HG03521 (cell line): ENCODE results near the gene FREY1.

Experiments
- ATAC-seq: cut with Tn5 transposase; IDR thresholded peaks from one replicate; pipeline ENCODE4 v1.9.1; 2021; ENCODE audit warnings: mild to moderate bottlenecking, moderate library complexity; ENCODE audit not compliant: unreplicated experiment

The FREY1 gene, protein sequence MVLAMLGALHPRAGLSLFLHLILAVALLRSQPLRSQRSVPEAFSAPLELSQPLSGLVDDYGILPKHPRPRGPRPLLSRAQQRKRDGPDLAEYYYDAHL

DNA sequence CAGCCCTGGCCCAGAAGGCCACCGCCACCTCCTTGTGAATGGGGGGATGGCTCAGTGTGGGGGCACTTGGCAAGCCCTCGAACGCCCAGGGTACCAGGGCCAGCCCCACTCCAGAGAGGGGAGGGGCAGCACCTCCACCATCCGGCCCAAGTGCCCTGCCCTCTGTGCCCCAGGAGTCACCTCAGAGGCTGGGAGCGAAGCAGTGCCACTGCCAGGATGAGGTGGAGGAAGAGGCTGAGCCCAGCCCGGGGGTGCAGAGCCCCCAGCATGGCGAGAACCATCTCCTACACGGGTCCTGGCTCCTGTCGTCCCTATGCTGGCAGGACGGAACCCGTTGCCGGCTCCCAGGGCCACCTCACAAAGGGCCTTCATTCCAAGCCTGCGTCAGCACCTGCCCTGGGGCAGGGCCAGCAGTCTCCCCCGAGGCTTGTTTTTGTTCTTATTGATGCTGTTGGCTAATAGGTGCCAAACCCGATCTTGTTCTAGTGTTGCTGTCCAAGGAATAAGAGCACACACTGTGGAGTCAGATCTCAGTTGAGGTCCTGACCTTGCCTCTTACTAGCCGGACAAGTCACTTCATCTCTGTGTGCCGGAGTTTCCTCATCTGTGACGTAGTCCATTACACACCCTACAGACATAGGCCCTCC is at the start of gene FREY1:
TSS of gene FREY1 (minus strand) at position 307 of the 647 bp plus-strand sequence. CDS start at position 281, 26 bp downstream.
- ATAC-seq, result no peak

DNA sequence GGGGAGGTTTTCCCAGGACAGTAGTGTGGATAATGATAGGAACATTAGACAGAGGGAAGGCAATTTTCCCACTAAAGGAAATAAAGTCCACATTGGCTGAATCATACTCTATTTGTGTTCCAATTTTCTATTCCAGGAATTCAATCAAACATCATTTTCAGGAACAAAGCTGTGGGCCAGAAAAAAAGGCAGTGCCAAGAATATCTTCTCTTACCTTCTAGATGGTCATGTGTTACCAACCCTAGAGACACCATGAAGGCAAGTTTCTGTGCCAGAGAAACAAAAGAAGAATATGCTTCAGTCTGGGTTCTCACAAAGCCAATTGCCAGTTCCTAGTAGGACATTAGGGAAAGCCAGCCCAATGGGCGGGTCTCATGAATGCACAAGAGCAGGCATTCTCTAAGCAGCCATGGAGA is 42.9 kb upstream of the FREY1 start:
- ATAC-seq, result no peak

DNA sequence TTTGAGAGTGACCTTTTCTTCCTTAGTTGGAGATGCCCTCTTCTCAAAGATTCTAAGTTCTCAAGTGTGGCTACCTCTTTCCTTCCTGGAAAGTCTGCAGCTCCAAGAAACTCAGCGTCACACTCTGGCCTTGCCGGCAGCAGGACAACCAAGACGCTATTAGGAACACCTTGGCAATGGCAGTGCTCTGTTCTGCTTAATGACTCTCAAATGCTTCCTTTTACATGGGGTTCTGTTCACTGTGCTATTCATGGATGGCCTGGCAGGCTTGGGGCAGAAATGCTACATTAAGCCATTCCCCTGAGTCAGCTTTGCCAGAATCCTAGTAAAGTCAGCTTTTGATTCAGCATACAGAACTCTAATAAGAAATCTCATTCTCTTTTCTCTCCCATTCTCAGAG is 41.3 kb upstream of the FREY1 start:
- ATAC-seq, result no peak

DNA sequence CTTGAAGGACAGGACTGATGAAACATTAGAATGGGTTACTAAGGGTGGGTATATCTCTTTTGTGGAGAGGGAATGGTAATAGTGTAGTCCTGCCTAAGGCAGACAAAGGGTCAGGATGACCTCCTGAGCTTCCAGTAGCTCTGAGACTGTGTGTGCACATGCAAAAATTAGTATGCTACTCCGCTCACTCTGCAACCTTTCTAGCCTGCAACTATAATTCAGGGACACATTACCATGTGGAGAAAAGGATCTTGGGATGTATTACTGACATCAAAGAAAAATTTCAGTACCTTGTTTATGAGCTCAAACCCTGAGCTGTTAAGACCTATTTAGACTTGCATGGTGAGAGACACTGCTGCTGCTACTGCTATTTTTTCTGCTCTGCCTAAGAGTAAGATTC is 40.8 kb upstream of the FREY1 start:
- no peak for ATAC-seq

DNA sequence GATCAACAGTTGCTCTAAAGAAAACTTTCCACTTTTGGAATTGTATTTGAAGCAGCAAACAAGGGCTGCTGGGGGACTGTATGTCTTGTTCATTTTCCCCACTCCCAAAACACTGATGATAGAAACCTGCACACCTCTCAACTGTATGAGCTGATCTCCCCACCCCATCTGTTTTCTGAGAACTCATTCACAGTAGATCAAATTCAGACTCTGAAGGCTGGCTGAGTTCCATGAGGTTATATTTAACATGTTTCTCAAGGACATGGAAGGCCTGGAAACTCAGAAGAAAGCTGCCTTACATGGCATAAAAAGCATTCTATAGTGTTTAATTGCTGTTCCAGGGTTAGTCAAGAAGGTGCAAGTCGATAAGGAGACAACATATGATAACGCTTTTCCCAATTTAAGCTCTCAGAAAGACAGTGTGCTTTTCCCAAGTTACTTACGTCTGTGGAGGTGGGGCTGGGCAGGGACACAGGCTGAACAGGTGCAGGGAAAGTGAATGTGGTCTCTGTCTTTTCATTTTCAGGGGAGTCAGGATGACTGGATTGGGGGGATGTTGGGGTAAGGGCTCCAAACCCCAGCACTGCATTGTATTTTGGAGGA is 38.4 kb upstream of the FREY1 start:
- ATAC-seq, result no peak

DNA sequence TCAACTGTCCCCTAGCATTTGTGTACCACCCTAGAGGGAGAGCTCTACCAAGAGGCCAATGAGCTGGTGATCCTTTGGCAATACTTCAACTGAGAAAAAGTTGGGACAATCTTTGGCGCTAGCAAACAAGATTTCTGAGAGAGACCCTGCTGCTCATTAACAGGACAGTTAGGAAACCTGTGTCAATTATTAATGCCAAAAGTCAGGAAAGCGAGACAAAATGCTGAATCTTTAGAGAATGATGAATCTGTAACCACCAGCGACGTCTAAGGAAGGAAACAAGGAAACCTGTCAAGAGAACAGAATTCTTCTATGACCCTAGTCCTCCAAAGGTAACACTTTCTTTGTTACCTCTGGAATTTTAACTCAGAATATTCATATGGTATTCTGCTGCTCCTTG is 35.3 kb upstream of the FREY1 start:
- no peak for ATAC-seq

DNA sequence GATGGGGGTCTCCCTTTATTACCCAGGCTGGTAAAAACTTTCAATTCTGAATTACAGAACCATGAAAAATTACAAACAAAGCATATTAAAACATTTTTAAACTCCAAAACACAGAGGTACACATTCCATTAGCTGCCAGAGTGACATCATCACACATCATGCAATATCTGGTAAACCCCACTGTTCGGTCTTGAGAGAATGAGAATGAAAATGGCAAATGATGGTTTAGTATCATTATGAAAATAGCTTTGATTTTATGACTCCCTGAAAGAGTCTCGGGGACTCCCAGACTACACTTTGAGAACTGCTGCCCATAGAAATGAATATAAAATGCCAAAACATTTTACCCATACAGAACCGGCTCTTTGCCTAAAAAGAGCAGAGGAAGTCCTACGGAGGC is 34.2 kb upstream of the FREY1 start:
- ATAC-seq, result no peak

DNA sequence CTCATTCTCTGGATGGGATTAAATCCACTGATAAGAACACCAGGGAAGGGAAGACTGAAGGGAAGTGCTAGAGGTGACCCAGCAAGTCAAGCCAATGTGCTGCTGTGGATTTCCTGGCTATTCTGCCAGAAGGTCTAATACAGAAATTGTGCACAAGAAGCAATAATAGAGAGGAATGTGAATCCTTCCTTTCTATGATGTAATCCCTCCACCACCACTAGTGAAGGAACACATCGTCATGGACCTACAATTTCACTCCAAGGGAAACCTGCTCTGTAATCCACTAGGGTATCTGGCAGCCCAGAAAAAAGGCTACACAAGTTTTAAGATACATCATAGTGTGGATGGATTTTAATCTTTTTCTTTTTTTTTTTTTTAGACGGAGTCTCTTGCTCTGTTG is 32.8 kb upstream of the FREY1 start:
- no peak for ATAC-seq

DNA sequence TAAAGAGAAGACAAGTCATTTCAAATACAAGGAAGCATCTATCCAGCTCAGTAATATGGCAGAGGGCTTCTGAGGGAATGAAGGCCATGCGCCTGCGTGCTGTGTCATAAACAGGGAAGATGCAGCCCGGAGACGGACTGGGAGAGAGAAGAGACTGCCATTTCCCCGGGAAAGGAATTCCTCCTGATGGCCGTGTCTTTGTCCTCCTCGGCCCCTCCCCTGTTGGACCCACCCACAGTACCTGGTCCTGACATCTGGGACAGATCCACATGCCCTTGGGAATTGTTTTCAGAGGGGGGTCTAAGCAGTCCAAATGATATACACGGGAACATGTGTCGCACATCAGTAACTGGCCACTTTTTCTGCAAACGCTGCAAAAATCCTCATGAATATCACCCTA is 30.8 kb upstream of the FREY1 start:
- ATAC-seq, result no peak

DNA sequence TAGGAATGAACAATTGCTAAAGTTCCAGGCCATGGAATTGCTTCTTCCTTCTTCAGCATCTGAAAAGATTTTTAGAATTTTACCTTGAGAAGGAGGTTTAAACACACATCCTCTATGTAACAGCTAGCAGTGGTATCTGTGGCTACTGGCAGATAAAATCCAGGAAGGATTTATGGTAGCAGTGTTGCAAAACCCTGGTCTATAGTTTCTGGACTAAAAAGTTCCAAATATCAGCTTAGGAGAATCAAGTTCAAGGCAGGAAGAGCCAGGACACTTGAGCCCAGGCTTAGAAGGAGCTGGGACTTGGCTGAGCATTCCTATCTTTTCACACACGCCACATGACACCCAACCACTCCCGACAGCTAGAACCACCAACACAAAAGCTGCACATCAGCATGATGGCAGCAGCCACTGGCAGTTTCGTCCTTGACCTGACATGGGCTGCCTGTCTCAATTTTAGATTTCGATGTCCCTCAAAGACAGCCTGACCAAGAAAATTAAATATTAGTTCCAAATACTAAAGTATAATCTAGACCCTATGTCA is 29.5 kb upstream of the FREY1 start:
- no peak for ATAC-seq

DNA sequence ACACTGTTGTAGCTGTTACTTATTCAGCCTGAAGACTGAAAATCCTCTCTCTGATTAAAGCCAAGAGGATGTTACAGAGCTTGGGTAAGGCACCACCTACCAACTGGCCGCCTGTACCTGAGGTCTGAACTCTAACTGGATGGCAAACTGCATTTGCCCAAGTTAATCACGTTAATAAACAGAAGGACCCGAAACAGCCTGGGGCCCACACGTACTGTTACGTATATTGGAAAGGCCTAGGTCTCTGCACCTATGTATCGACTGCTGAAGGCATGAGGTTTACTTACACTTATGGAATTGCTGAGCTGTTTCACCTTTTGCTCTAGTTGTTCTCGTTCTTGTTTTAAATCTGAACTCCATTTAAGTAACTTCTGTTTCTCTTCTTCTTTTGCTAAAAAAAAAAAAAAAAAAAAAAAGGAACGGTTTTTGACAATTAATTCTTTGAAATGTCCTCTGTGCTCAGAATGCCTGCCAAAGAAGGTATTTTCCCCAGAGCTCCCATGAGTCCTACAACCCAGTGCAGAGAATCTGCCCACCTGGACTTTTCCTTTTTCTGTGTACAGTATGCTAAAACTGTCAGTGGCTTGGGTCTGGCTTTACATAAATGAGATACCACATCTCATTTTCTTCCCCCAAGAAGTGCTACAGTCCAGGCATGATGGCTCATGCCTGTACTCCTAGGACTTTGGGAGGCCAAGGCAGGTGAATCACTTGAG is 28.4 kb upstream of the FREY1 start:
- no peak for ATAC-seq

DNA sequence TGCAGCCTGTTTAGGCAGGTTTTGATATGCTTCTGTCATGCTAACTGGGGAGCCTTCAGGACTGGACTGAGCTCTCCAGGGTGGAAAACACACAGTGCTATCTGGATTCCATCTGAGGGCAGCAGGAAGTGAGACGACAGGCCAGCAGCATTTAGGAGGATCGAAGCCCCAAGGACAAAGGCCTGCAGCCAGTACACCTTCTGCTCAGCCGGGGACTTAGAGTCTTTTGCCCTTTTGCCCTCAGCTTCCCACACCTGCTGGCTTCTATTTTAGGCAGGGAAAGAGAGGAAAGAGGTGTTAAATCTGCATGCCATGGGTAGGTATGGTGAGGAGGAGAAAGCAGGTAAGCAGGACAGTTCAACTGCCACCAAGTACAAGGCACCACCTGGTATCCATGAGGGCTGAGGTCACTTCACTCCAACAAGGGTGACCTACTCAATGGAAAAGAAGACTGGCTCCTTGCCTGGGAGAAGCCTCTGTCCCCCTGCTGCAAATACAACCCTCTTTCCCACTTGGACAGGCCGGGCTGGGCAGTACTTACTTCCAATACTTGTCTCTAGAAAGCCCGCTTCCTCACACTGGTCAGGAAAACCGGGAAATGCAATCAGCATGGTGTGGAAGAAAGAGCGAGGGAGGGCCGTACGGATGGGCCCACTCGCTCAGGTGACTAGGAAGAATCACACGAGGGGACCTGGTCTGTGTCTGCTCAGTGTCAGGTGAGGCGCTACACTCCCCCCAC is 27.7 kb upstream of the FREY1 start:
- ATAC-seq, result no peak

DNA sequence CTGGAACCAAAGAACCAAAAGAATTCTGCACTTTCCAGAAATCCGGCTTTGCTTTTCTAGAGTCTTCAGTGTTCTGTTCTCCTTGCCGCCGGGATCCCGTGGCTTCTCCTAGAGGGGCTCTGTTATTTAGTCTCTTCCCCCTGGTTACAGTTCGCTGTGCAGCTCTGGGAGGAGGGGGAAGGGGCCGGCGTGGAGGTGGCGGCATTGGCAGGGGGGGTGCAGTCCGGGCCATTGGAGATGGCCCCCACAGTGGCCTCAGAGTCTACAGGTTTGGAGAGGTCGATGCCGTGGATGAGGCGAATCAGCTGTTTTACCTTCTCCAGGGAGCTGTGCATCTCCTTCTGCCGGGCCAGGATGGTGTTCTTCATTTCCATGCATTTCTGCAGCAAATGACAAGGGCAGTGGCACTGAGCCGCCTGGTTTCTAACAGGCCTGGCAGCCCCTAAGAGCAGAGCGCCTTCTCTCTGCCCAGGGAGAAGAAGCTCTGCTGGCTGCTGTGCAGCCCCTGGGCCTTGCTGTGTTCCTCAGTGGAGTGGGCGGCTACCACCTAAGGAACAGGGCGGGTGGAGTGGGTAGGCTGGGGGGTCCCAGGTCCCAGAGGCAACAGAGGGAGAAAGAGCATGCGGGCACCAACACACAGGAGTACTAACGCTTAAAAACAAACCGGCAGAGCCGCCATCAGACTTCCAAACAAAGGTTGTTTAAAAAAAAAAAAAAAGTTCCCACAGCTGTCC is 26.9 kb upstream of the FREY1 start:
- ATAC-seq, result no peak

DNA sequence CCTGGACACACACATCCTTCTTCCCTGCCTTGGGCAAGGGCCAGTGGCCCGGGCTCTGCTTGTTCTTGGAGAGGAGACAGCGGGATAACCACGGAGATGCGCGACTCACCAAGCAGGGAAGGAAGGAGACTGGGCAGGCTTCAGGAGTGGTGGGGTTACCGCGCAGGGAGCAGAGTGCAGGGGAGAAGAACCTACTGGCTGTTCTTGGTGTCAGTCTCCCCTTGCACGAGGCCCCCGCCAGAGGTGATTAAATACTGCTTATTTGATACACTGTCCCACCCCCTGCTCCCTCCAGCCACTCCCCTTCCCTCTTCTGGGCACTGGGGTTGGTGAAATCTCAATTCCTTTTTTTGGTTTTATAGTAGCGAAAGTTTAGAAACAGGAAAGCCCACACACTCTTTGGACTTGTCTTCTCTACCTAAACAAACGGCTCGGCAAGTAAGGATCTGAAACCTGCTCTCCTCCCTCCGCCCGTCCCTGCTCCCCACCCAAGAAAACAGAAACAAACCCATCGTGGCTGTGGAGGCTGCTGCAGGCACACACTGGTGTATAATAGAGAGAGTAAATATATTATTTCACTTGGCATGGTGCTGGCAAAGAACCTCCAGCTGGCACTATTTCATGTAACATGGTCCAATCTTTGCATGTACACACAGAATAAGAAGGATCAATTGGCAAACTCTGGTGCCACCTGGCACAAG is 26.2 kb upstream of the FREY1 start:
- no peak for ATAC-seq

DNA sequence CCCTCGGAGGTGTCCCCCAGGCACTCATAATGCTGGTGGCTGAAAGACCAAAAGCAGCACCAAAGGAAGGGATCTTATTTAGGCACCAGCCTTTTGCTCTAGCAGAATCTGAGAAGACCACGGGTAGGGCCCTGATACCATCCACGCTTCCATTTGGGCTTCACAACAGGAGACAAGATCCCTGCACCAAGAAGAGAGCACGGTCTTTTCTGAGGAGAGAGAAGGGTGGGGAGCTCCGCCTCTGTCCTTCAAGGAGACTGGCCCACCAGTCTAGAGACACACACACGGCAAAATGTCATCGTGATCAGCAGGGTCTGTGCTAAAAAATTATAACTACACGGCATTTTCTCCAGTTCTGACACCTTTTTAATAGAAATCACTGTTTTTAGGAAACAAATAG is 25.1 kb upstream of the FREY1 start:
- no peak for ATAC-seq

DNA sequence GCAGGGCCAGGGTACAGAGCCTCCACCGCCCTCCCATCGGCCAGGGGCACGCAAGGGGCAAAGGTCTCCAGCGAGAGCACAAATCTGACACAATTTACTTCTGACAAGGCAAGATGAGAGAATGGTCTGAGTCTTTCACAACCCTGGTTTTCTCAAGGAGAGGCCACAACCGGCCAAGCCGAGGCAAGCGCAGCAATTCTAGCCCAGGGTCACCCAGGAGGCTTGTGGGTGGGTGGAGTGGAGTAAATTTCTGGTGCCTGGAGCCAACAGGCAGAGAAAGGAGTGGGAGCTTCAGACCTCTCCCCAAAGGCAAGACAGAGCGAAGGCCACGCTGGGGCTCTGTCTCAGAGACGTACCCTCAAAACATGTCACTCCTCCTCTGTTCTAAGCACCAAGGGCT is 24.7 kb upstream of the FREY1 start:
- no peak for ATAC-seq

DNA sequence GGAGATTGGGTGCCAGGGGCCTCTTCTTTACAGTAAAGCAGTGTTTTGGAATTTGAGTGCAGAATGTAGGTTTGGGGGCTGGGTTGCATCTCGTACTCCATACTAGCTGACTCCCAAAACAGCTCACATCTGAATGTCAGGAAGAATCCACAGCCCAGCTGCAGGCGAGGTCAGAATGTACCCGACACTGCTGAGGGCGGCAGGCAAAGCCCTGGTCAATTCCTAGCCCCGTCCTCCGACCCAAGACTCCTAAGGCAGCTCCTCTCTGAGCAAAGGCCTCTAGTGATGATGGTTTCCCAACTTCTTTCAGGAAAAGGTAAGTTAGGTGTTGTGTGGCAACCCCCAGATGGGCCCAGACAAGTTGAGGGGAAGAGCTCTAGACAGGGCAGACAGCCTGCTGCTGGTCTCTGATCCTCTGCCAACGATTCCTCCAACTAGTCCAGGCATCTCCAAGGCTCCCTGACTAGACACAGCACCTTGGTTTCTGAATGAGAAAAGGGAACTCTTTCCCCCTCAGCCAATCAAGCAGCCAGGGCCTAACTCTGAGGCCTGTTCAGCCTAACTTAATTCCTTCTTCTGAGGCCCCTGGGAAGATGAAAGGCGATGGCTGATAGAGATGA is 24.0 kb upstream of the FREY1 start:
- no peak for ATAC-seq

DNA sequence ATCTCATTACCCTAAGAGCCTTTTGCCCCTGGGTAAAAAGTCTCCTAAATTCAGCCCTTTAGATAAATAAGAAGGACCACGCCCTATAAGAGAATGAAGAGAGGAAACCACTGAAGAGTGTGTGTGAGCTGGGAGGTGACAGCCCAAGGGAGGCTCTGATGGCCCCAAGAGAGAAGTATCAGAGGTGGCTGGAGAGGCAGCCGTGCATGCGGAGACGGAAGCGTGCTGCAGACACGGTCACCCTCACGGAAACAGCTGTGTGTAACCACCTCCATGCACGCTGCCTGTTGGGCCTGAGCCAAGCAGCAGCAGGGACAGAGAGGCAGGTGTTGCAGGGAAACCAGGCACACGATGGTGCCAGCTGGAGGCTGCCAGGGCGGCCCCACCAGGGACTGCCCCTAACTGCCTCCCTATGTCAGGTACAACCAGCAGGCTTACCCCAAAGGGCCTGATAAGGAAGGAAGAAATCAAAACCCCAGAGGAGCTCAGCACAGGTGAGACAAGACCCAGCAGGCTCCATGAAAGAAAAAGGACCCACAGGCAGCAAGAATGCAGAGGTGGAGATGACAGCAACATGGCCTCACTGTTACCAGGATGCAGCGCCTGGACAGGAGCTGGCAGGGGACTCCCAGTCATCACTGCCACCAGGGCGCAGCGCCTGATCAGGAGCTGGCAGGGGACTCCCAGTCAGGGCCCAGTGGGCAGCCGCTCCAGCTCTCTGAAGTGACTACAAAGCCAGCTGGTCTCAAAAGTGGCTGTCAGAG is 23.1 kb upstream of the FREY1 start:
- peak; percentile 85 for ATAC-seq
